Naive thymus-derived CD4-positive, alpha-beta T cell (primary cell): ENCODE data around the gene C11orf24. TPM values are rescaled to one million over a fixed set of nuclear protein-coding genes. Genes with fewer than 3 reads are reported as not detected.

Experiments used
- ATAC-seq: fragments of 150-1000 bp; cut with Tn5 transposase; 2 replicates; pipeline ENCODE4 v1.10.0; 2021; ENCODE audit warnings: mild to moderate bottlenecking, moderate library complexity
- CTCF ChIA-PET: fragments of 350-600 bp; sonication (Branson Sonifier 250); formaldehyde crosslinking; loops from one replicate; lab custom pipeline; 2021; ENCODE audit warnings: antibody characterized with exemption; lab: Charles Lee
- POLR2A ChIA-PET: fragments of 350-600 bp; sonication (Branson Sonifier 250); formaldehyde crosslinking; loops from one replicate; lab custom pipeline; 2021; ENCODE audit warnings: antibody characterized with exemption, inconsistent platforms; lab: Charles Lee
- DNase-seq, 9 donors: peaks; one replicate each; pipeline versions ENCODE4 v3.0.0 to v3.0.0-alpha.2; 2020 to 2022; ENCODE audit warnings: mixed read lengths in 1 of 9
- H3K27ac ChIP-seq: one replicate; pipeline ENCODE4 v1.7.0; 2013; ENCODE audit warnings: mild to moderate bottlenecking, low read depth, low read length, moderate library complexity
- H3K27me3 ChIP-seq, 2 donors: one replicate each; pipeline ENCODE4 v1.7.0; 2013; ENCODE audit warnings: low read length in 2 of 2, mild to moderate bottlenecking in 2 of 2, moderate library complexity in 2 of 2; ENCODE audit not compliant: control insufficient read depth in 2 of 2, insufficient read depth in 2 of 2
- H3K36me3 ChIP-seq, 3 experiments: 1 replicate in 2 of 3; 2 replicates in 1 of 3; pipeline ENCODE4 v1.7.0; 2013; ENCODE audit warnings: low read length in 3 of 3, mild to moderate bottlenecking in 3 of 3, moderate library complexity in 1 of 3; ENCODE audit not compliant: insufficient read depth in 3 of 3, control insufficient read depth in 2 of 3
- H3K4me1 ChIP-seq, 2 donors: one replicate each; pipeline ENCODE4 v1.7.0; 2013; ENCODE audit warnings: low read length in 2 of 2, mild to moderate bottlenecking in 2 of 2, moderate library complexity in 1 of 2; ENCODE audit not compliant: control insufficient read depth in 2 of 2, insufficient read depth in 2 of 2
- H3K4me3 ChIP-seq: 2 replicates; pipeline ENCODE4 v1.7.0; 2013; ENCODE audit warnings: mild to moderate bottlenecking, low read length
- H3K9me3 ChIP-seq, 3 experiments: 1 replicate in 2 of 3; 2 replicates in 1 of 3; pipeline ENCODE4 v1.7.0; 2013; ENCODE audit warnings: low read length in 3 of 3; ENCODE audit not compliant: control insufficient read depth in 2 of 3
- H3K27ac Mint-ChIP-seq, 9 donors: one replicate each; pipeline ENCODE4 v1.8.0; 2020 to 2022; ENCODE audit warnings: mixed read lengths in 9 of 9, mild to moderate bottlenecking in 8 of 9, moderate library complexity in 5 of 9, inconsistent platforms in 2 of 9
- H3K27me3 Mint-ChIP-seq, 5 donors: one replicate each; pipeline ENCODE4 v1.8.0; 2021 to 2022; ENCODE audit warnings: mixed read lengths in 5 of 5, mild to moderate bottlenecking in 1 of 5
- H3K36me3 Mint-ChIP-seq, 5 donors: one replicate each; pipeline ENCODE4 v1.8.0; 2020 to 2022; ENCODE audit warnings: mixed read lengths in 5 of 5, mild to moderate bottlenecking in 3 of 5, inconsistent platforms in 1 of 5
- H3K4me1 Mint-ChIP-seq, 7 donors: one replicate each; pipeline ENCODE4 v1.8.0; 2020 to 2022; ENCODE audit warnings: mixed read lengths in 7 of 7, mild to moderate bottlenecking in 3 of 7, inconsistent platforms in 1 of 7
- H3K4me3 Mint-ChIP-seq, 10 donors: one replicate each; pipeline ENCODE4 v1.8.0; 2020 to 2022; ENCODE audit warnings: mild to moderate bottlenecking in 10 of 10, mixed read lengths in 10 of 10, moderate library complexity in 6 of 10, inconsistent platforms in 2 of 10
- H3K9me3 Mint-ChIP-seq, 11 donors: one replicate each; pipeline ENCODE4 v1.8.0; 2020 to 2022; ENCODE audit warnings: mixed read lengths in 11 of 11, mild to moderate bottlenecking in 4 of 11, inconsistent platforms in 1 of 11, moderate library complexity in 1 of 11
- intact Hi-C, 2 donors: fragments of 100-400 bp; cut with micrococcal nuclease; formaldehyde crosslinking; loops; one replicate each; pipeline ENCODE4 v1.15.1; 2023
- polyA plus RNA-seq, 2 donors: library from polyadenylated mRNA; unstranded; fragments of 300-500 nt; fragmentation: Illumina TruSeq; gene quantifications; one replicate each; pipeline ENCODE4 v1.2.3, GENCODE V29; 2021
- total RNA-seq, 6 experiments: library from RNA in 5 of 6; stranded (reverse) in 5 of 6; gene quantifications; 1 replicate in 5 of 6; 2 replicates in 1 of 6; pipeline ENCODE4 v1.2.3 and lab custom pipeline; 2021 to 2026

Gene C11orf24
- total and polyA plus RNA-seq, 7 experiments from 2014 or later = 5.7 to 20.0 (median 14.5) TPM

DNA sequence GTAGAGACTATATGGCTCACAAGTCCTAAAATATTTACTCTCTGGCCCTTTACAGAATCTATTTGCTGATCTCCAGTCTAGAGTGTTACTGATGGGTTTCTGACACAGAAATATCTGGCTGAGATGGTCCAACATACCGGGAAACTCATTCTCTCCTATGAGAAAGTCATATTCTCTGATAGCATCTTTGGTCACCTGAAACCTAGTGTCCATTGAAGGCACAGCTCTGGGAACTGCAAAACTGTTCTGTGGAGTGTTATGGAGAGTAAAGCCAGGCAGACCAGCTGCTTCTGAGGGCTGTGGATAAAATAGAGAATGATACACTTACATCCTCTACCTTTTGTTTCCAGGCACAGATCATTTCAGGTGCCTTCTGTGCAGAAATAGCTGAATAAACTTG is 2.5 kb upstream of the C11orf24 start:
- Histone ChIP-seq H3K27ac (no peak overlapping the region), H3K4me1 (peaks cover 11 to 12% of the 10 kb centered on the region in 2 donors), H3K27me3 (no peaks in the 10 kb centered on the region), H3K9me3 (no peaks in the 10 kb centered on the region), H3K36me3 (no peaks in the 10 kb centered on the region), H3K4me3 (no peak overlapping the region)
- ChIA-PET CTCF (interaction anchor here (0.7 to 1.1 kb wide), 2 partner anchors 17 to 24 kb away, joined by 3 read pairs; no protein-coding TSS in a partner anchor), POLR2A (no interaction called here)
- H3K4me1 Mint-ChIP-seq = peaks cover 15 to 38% (median 32%) of the 10 kb centered on the region in 7 donors
- peaks cover 0 to 4% (median 0%) of the 10 kb centered on the region in 11 donors for H3K9me3 Mint-ChIP-seq
- intact Hi-C loops = loop anchor here (5.0 to 10.0 kb wide), 5 partner anchors 38 to 1928 kb away; partner anchors contain the start of genes CHKA (in 1 of the 2), FADD (in 1 of the 2), LRP5 (in 1 of the 2) and NDUFS8 (in 1 of the 2)
- peak overlapping the region in 1 of 9 donors; percentile 45 for H3K27ac Mint-ChIP-seq
- peaks cover 0 to 5% (median 0%) of the 10 kb centered on the region in 5 donors for H3K36me3 Mint-ChIP-seq
- no peaks in the 10 kb centered on the region for H3K27me3 Mint-ChIP-seq
- no peak for ATAC-seq
- no peak for DNase-seq
- peak overlapping the region in 3 of 10 donors; percentile 7 to 33 (median 8) for H3K4me3 Mint-ChIP-seq

- no peaks in the 10 kb centered on the region for H3K27me3 ChIP-seq
- ATAC-seq = no peak
- POLR2A ChIA-PET = no interaction called here
- DNase-seq = no peak
- peaks cover 11 to 12% of the 10 kb centered on the region in 2 donors for H3K4me1 ChIP-seq
- H3K4me3 Mint-ChIP-seq = peak overlapping the region in 8 of 10 donors; percentile 88 to 99 (median 94)
- H3K9me3 Mint-ChIP-seq = peaks cover 0 to 4% (median 0%) of the 10 kb centered on the region in 11 donors
- peaks cover 0 to under 1% (median 0%) of the 10 kb centered on the region in 3 experiments for H3K36me3 ChIP-seq
- H3K4me1 Mint-ChIP-seq = peaks cover 23 to 45% (median 41%) of the 10 kb centered on the region in 7 donors
- peak overlapping the region; percentile 94 for H3K27ac ChIP-seq
- CTCF ChIA-PET = interaction anchor here (1.5 to 2.0 kb wide), 3 partner anchors 16 to 25 kb away, joined by 4 to 8 read pairs (median 6); no protein-coding TSS in a partner anchor
- intact Hi-C loops = loop anchor here (5.0 to 10.0 kb wide), 5 partner anchors 39 to 1929 kb away; partner anchors contain the start of genes CHKA (in 1 of the 2), FADD (in 1 of the 2), LRP5 (in 1 of the 2) and NDUFS8 (in 1 of the 2)
- H3K4me3 ChIP-seq = no peak overlapping the region
- peaks cover 0 to 8% (median 0%) of the 10 kb centered on the region in 5 donors for H3K36me3 Mint-ChIP-seq
- H3K27ac Mint-ChIP-seq = peak overlapping the region in 4 of 9 donors; percentile 9 to 99 (median 96)
- H3K27me3 Mint-ChIP-seq = no peaks in the 10 kb centered on the region
- H3K9me3 ChIP-seq = no peaks in the 10 kb centered on the region
These were observed 1.4 kb upstream of the C11orf24 start for GRCh38 chr11:68273026-68273738.

GRCh38 chr11:68271023-68271780 is 571 bp downstream of the C11orf24 start:
- ChIA-PET POLR2A (interaction anchor here (0.8 to 1.9 kb wide), 6 partner anchors 11 to 230 kb away, joined by 3 to 8 read pairs (median 4); no protein-coding TSS in a partner anchor), CTCF (interaction anchor here (0.5 to 2.2 kb wide), 11 partner anchors 12 to 924 kb away, joined by 3 to 19 read pairs (median 4); no protein-coding TSS in a partner anchor)
- peaks cover 0 to 4% (median 0%) of the 10 kb centered on the region in 11 donors for H3K9me3 Mint-ChIP-seq
- peak in 8 of 9 donors; percentile 38 to 64 (median 56) for DNase-seq
- peak; percentile 46 for ATAC-seq
- H3K4me3 ChIP-seq = peak overlapping the region; percentile 77
- peaks cover 0 to 21% (median under 1%) of the 10 kb centered on the region in 3 experiments for H3K36me3 ChIP-seq
- peak overlapping the region; percentile 94 for H3K27ac ChIP-seq
- peak overlapping the region; percentile 88 to 99 (median 94) for H3K4me3 Mint-ChIP-seq
- H3K4me1 ChIP-seq = peaks cover 11 to 12% of the 10 kb centered on the region in 2 donors
- peaks cover 0 to 16% (median 3%) of the 10 kb centered on the region in 5 donors for H3K36me3 Mint-ChIP-seq
- H3K27me3 Mint-ChIP-seq = no peaks in the 10 kb centered on the region
- no peaks in the 10 kb centered on the region for H3K9me3 ChIP-seq
- intact Hi-C loops = loop anchor here (1.0 to 10.0 kb wide), 9 partner anchors 14 to 1931 kb away; partner anchors contain the start of genes CHKA (in 1 of the 2), FADD (in 1 of the 2), LRP5 (in 1 of the 2) and NDUFS8 (in 1 of the 2)
- peaks cover 23 to 56% (median 44%) of the 10 kb centered on the region in 7 donors for H3K4me1 Mint-ChIP-seq
- H3K27me3 ChIP-seq = no peaks in the 10 kb centered on the region
- peak overlapping the region; percentile 91 to 99 (median 96) for H3K27ac Mint-ChIP-seq

GRCh38 chr11:68270196-68271022 is 1.4 kb downstream of the C11orf24 start:
- H3K27ac ChIP-seq = peak overlapping the region; percentile 94
- POLR2A ChIA-PET = interaction anchor here (1.6 to 1.9 kb wide), 2 partner anchors 11 to 41 kb away, joined by 4 to 7 read pairs; no protein-coding TSS in a partner anchor

GRCh38 chr11:68269414-68270081 is 2.2 kb downstream of the C11orf24 start:
- H3K4me1 Mint-ChIP-seq = peaks cover 23 to 57% (median 44%) of the 10 kb centered on the region in 7 donors
- Histone ChIP-seq H3K36me3 (peaks cover 0 to 35% (median 5%) of the 10 kb centered on the region in 3 experiments), H3K27me3 (no peaks in the 10 kb centered on the region), H3K9me3 (no peaks in the 10 kb centered on the region), H3K4me1 (peaks cover 11 to 12% of the 10 kb centered on the region in 2 donors), H3K4me3 (no peak overlapping the region), H3K27ac (no peak overlapping the region)
- intact Hi-C loops = loop anchor here (5.0 to 10.0 kb wide), 6 partner anchors 43 to 1933 kb away; partner anchors contain the start of genes CHKA (in 1 of the 2), FADD (in 1 of the 2), LRP5 (in 1 of the 2) and NDUFS8 (in 1 of the 2)
- no peak for ATAC-seq
- peaks cover 0 to 21% (median 10%) of the 10 kb centered on the region in 5 donors for H3K36me3 Mint-ChIP-seq
- ChIA-PET POLR2A (no interaction called here), CTCF (interaction anchor here (2.2 kb wide), 1 partner anchor 28 kb away, joined by 19 read pairs; no protein-coding TSS in a partner anchor)
- H3K4me3 Mint-ChIP-seq = peak overlapping the region in 3 of 10 donors; percentile 9 to 41 (median 19)
- peaks cover 0 to 4% (median 0%) of the 10 kb centered on the region in 11 donors for H3K9me3 Mint-ChIP-seq
- H3K27me3 Mint-ChIP-seq = no peaks in the 10 kb centered on the region
- peak overlapping the region in 4 of 9 donors; percentile 11 to 94 (median 49) for H3K27ac Mint-ChIP-seq
- no peak for DNase-seq

More at GRCh38 chr11:68270196-68271022, 1.4 kb downstream of the C11orf24 start:
- H3K36me3 Mint-ChIP-seq = peaks cover 0 to 15% (median 4%) of the 10 kb centered on the region in 5 donors
- DNase-seq (no peak), ATAC-seq (no peak)
- peaks cover 0 to 28% (median 5%) of the 10 kb centered on the region in 3 experiments for H3K36me3 ChIP-seq
- H3K4me3 ChIP-seq = no peak overlapping the region
- intact Hi-C loops = loop anchor here (1.0 to 10.0 kb wide), 9 partner anchors 13 to 1932 kb away; partner anchors contain the start of genes CHKA (in 1 of the 2), FADD (in 1 of the 2), LRP5 (in 1 of the 2) and NDUFS8 (in 1 of the 2)
- H3K27ac Mint-ChIP-seq = peak overlapping the region; percentile 91 to 99 (median 96)
- peak overlapping the region; percentile 88 to 99 (median 94) for H3K4me3 Mint-ChIP-seq
- H3K27me3 ChIP-seq = no peaks in the 10 kb centered on the region
- CTCF ChIA-PET = interaction anchor here (0.5 to 2.2 kb wide), 6 partner anchors 11 to 924 kb away, joined by 3 to 19 read pairs (median 4); no protein-coding TSS in a partner anchor
- H3K9me3 ChIP-seq = no peaks in the 10 kb centered on the region
- H3K9me3 Mint-ChIP-seq = peaks cover 0 to 4% (median 0%) of the 10 kb centered on the region in 11 donors
- H3K4me1 Mint-ChIP-seq = peaks cover 23 to 53% (median 44%) of the 10 kb centered on the region in 7 donors
- H3K27me3 Mint-ChIP-seq = no peaks in the 10 kb centered on the region
- H3K4me1 ChIP-seq = peaks cover 11 to 12% of the 10 kb centered on the region in 2 donors
